Aorta (tissue), 5 donors: ENCODE measurements around the gene QSOX2. TPM values are rescaled to one million over a fixed set of nuclear protein-coding genes. Genes with fewer than 3 reads are reported as not detected.

Experiments used
- ATAC-seq: fragments of 200-7000 bp; cut with Tn5 transposase; one replicate; pipeline ENCODE4 v1.9.1; 2022; ENCODE audit warnings: moderate library complexity; ENCODE audit not compliant: low FRiP score
- DNase-seq, 2 donors: peaks; one replicate each; pipeline ENCODE4 v3.0.0-alpha.2; 2020
- H3K27ac ChIP-seq, 2 donors: one replicate each; pipeline ENCODE4 v1.5.1; 2013; ENCODE audit warnings: low read length in 2 of 2, mild to moderate bottlenecking in 2 of 2, moderate library complexity in 2 of 2, control low read depth in 1 of 2, inconsistent platforms in 1 of 2, low read depth in 1 of 2
- H3K27me3 ChIP-seq, 2 donors: one replicate each; pipeline ENCODE4 v1.6.1; 2013; ENCODE audit warnings: control low read depth in 1 of 2, low read length in 1 of 2, mild to moderate bottlenecking in 1 of 2, moderate library complexity in 1 of 2; ENCODE audit not compliant: insufficient read depth in 2 of 2, control insufficient read depth in 1 of 2
- H3K36me3 ChIP-seq, 2 donors: one replicate each; pipeline ENCODE4 v1.6.1; 2013; ENCODE audit warnings: control low read depth in 1 of 2, low read length in 1 of 2, mild to moderate bottlenecking in 1 of 2; ENCODE audit not compliant: insufficient read depth in 2 of 2, control insufficient read depth in 1 of 2
- H3K4me1 ChIP-seq, 2 donors: one replicate each; pipeline ENCODE4 v1.6.1; 2013; ENCODE audit warnings: low read length in 2 of 2, control low read depth in 1 of 2, mild to moderate bottlenecking in 1 of 2, moderate library complexity in 1 of 2; ENCODE audit not compliant: insufficient read depth in 2 of 2, control insufficient read depth in 1 of 2
- H3K4me3 ChIP-seq, 2 donors: one replicate each; pipeline ENCODE4 v1.5.1; 2013; ENCODE audit warnings: low read length in 2 of 2, control low read depth in 1 of 2, mild to moderate bottlenecking in 1 of 2
- H3K9me3 ChIP-seq: one replicate; pipeline ENCODE4 v1.6.1; 2013; ENCODE audit warnings: mild to moderate bottlenecking, low read length; ENCODE audit not compliant: control insufficient read depth
- WGBS, 2 donors: extraction: QIAGEN DNeasy Blood & Tissue Kit; methylation state at CpG; one replicate each; pipeline ENCODE4 v1.1.7; 2013; 5-methylcytosine and 5-hydroxymethylcytosine counted together
- intact Hi-C, 2 donors: fragments of 100-400 bp; cut with DNase I; formaldehyde crosslinking; loops; one replicate each; pipeline versions ENCODE4 v1.14.2 to v1.15.0; 2022
- polyA plus RNA-seq, 2 donors: library from polyadenylated mRNA; stranded (reverse); fragments of 200-250 nt; gene quantifications; one replicate each; pipeline ENCODE4 v1.2.3, GENCODE V29; 2013
- total RNA-seq, 2 donors: library from RNA; stranded (reverse); fragmentation: NEBNext Ultra II Directional; extraction: Animal tissue kit (Norgen Biotek cat#: 25700); gene quantifications; one replicate each; pipeline ENCODE4 v1.2.1, GENCODE V29; 2021
- donor health status: healthy with polysubstance abuse.
- donor health status: Bipolar disorder and iron deficiency.
- donor health status: DM: no; HTN: no; CAD: no.
- donor health status: DM: no; HTN: no; CAD: no.
- donor health status: DM: yes; HTN: yes; CAD: no.

QSOX2 gene
- total and polyA plus RNA-seq, 4 donors = 1.0 to 7.9 (median 6.3) TPM

DNA sequence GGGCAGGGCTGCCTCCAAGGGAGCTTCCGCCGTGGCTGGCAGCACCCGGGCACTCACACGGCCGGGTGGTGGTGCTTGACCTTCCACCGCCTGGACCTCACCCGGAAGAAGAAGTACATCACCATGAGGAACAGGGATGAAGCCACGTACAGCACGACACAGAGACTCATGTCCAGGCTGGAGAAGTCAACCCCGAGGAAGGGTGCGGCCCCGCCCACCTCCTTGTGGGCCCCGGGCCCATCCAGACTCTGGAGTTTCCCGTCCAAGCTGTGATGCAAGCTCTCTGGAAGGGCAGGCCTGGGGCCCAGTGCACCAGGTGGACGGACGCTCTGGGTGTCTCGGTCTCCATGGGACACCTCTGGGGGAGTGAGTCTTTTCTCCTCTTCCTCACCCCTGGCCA lies 36.9 kb downstream of the QSOX2 start:
- 90 to 92% methylated on average over 17 of the region's 17 CpGs for WGBS, 2 donors
- no peaks in the 10 kb centered on the region for H3K27me3 ChIP-seq
- no peaks in the 10 kb centered on the region for H3K4me1 ChIP-seq
- H3K4me3 ChIP-seq = no peak overlapping the region
- H3K36me3 ChIP-seq = no peaks in the 10 kb centered on the region
- DNase-seq = no peak
- H3K27ac ChIP-seq = no peak overlapping the region
- H3K9me3 ChIP-seq = peaks cover under 1% of the 10 kb centered on the region
- intact Hi-C loops = no loop called here
- no peak for ATAC-seq

DNA sequence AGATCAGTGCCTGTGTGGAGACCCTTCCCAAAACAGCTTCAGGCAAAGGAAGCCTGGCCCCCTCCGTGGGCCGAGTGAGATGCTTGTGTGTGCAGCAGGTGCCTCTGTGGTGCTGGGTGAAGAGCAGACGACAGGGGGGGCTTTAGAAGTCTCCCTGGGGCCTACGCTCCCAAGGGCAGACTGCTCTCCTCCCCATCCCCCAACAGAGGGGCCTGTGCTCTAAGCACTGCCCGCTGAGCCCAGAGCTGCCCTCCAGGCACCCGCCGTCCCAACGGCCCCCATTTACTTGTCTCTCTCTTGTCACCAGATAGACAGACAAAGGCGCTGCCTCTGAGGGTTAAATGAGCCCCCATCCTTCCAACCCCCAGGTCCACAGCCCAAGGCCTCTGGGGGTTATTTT lies 38.0 kb downstream of the QSOX2 start:
- Histone ChIP-seq H3K27me3 (no peaks in the 10 kb centered on the region), H3K4me3 (no peak overlapping the region), H3K9me3 (no peaks in the 10 kb centered on the region), H3K4me1 (no peaks in the 10 kb centered on the region), H3K27ac (no peak overlapping the region), H3K36me3 (no peaks in the 10 kb centered on the region)
- DNase-seq = no peak
- 88 to 94% methylated on average over 9 of the region's 9 CpGs for WGBS, 2 donors
- intact Hi-C loops = no loop called here
- ATAC-seq = no peak

DNA sequence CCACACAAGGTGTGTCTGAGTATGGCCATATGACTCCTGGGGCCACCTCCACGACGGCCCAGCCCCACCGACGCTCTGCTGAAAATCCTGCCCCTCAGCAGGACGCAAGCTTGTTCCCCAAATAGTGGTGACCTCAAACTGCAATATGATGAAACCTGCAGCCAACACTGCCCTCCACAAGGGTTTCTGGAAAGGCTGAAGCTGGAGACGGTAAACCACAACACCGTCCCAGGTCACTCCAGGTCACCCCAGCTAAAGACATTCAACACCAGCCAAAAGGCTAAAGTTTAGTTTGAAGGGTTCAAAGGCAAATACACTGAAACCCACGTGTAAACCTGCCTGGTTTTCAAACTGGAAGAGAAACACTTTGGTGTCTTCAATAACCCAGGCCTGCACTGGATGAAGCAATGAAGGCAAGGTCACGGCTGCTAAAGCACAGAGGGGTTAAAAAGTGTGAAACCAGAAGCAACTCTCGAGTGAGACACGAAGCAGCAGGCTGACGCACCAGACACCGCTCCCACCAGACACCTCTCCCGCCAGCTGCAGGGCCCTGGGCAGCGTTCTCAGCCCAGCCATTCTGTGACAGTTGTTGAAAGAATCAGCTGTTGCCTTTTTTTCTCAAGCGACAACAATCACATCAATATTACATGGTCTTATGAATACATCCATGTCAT lies 38.9 kb downstream of the QSOX2 start:
- WGBS, 2 donors = 87 to 89% methylated on average over 16 of the region's 16 CpGs

DNA sequence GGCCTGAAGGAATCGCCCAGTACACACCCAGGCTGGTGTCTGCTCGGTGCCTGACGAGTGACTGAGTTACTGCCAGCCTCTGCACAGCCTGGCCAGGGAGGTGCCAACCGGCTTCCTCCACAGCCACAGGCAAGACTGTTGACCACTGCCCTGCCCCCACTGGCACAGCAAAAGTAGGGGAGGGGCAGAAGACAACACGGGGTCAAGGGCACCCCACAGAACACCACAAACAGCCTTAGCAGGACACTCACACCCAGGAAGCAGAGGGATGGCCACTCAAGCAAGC lies 40.0 kb downstream of the QSOX2 start:
- Histone ChIP-seq H3K4me1 (no peaks in the 10 kb centered on the region), H3K36me3 (no peaks in the 10 kb centered on the region), H3K9me3 (no peaks in the 10 kb centered on the region), H3K4me3 (no peak overlapping the region), H3K27me3 (no peaks in the 10 kb centered on the region), H3K27ac (no peak overlapping the region)
- ATAC-seq (no peak), DNase-seq (no peak)
- 84 to 85% methylated on average over 5 of the region's 5 CpGs for WGBS, 2 donors
- intact Hi-C loops = no loop called here

More for the DNA sequence above, 38.9 kb downstream of the QSOX2 start:
- Histone ChIP-seq H3K36me3 (no peaks in the 10 kb centered on the region), H3K9me3 (no peaks in the 10 kb centered on the region), H3K27ac (no peak overlapping the region), H3K27me3 (no peaks in the 10 kb centered on the region), H3K4me3 (no peak overlapping the region), H3K4me1 (no peaks in the 10 kb centered on the region)
- DNase-seq = no peak
- ATAC-seq = no peak
- intact Hi-C loops = no loop called here

DNA sequence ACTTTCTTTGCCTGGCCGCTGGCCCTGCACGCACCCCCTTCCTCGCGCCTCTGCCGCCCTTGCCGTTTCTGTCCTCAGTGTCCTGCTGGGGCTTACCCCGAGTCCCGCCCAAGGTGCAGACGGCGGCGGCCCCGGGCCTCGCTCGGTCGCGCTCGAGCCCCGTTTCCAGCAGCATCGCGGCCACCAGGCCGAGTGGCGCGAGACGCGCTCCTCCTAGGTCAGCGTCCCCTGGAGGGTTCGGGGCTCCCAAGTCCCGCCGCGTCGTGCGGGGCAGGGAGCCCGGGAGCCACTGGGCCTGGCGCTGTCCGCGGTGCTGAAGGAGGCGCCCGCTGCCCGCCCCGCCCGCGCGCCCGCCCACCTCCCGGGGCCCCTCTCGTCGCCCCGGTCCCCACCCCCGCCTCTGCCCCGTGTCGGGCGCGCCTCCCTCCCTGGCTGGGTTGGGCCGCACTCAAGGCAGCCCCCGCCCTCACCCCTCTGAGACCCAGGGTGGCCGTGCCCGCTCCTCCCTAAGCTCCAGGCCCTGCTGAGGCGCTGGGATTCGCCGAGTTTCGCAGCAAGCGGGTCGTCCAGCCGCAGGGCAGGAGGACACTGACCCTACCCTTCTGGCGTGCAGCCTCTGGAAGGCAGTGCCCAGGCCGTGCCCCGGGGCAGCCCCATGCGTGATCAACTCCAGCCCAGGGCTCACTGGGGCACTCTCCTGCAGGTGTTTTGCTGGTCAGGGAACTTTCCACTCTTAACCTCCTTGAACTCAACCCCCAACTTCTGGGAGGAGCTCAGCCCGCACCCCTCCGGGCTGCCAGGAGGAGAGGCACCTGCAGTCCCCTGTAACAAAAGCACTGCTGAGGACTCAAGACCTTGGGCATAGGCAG lies 40.5 kb downstream of the QSOX2 start, which contains the start of gene LHX3:
TSS of gene LHX3 (minus strand) at position 291 of the 869 bp plus-strand sequence. CDS start at position 175, 116 bp downstream.
- H3K27ac ChIP-seq = no peak within 1 kb of the TSS
- no peak within 1 kb of the TSS for H3K4me3 ChIP-seq
- intact Hi-C loops = no loop called here
- WGBS, 2 donors = 5 to 6% methylated on average over 40 to 70 of the region's 70 CpGs
- H3K4me1 ChIP-seq = no peaks in the 10 kb centered on the region
- ATAC-seq (peak; percentile 20), DNase-seq (no peak)
- no peaks in the 10 kb centered on the region for H3K27me3 ChIP-seq
- H3K9me3 ChIP-seq = no peaks in the 10 kb centered on the region
- no peaks in the 10 kb centered on the region for H3K36me3 ChIP-seq

DNA sequence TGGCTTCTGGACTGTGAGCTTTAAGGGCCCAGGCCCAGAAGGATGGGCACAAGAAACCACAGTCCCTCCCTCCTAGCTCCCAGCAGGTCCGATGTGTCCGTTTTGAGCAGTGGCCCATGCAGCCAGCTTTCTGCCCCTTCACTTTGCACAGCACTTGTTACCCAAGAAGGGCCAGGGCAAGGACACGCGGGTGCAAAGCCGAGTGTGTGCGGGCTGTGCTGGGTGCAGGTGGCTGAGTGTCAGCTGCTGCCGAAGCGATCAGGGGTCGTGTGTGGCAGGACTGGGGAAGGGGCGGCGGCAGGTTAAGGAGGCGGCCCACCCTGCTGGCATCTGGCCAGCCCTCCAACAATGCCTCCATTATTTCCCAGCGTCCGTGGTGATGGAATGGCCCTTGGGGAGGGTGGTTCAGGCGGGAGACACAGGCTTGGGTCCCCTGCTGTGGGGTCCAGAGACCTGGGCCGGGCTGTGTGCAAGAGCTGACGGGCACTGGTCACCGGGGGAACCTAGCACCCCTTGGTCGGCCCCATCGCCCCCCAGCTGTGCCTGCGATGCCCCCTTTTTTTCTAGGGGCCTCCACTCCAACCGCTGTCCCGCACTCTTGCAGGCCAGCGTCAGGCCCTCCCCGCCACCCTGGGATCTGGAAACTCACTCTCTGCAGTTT lies 41.3 kb downstream of the QSOX2 start:
- intact Hi-C loops = no loop called here
- Histone ChIP-seq H3K4me1 (no peaks in the 10 kb centered on the region), H3K4me3 (no peak overlapping the region), H3K36me3 (no peaks in the 10 kb centered on the region), H3K27me3 (no peaks in the 10 kb centered on the region), H3K9me3 (no peaks in the 10 kb centered on the region), H3K27ac (no peak overlapping the region)
- 42 to 50% methylated on average over 25 of the region's 25 CpGs for WGBS, 2 donors
- ATAC-seq (no peak), DNase-seq (no peak)

DNA sequence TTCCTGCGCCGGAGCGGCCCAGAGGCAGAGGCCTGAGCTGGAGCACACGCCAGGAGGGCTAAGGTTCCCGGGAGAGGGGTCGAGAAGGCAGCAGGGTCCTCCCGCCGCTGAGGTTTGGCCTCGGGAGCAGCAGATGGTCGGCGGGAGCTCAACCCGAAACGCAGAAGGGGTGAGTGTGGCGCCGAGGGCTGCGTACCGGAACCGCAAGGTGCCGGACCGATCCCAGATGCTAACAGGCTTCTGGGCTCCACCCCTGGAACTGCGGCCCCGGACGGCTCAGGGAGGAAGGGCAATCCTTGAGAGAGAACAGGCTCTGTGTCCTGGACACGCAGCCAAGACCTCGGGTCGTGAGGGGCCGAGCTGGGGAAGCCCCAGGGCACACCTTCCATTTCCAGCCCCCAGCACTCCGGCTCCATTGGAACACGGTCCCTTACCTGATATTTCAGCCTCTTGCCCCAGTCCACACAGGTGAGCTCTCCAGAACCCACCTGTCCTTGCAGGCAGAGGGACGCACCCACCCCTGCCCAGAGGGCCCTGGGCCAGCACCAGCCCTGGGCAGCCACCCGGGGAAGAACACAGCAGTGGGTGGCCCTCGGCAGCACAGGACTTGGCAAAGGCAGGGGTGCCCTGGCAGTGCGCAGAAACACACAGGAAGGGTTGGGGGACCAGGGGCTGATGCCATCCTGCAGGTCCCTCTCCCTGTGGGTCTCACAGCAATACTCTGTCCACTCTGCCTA lies 42.0 kb downstream of the QSOX2 start:
- Histone ChIP-seq H3K4me3 (no peak overlapping the region), H3K9me3 (no peaks in the 10 kb centered on the region), H3K36me3 (no peaks in the 10 kb centered on the region), H3K27me3 (no peaks in the 10 kb centered on the region), H3K27ac (no peak overlapping the region), H3K4me1 (no peaks in the 10 kb centered on the region)
- WGBS, 2 donors = 14 to 19% methylated on average over 25 to 33 of the region's 33 CpGs
- no peak for ATAC-seq
- no peak for DNase-seq
- intact Hi-C loops = no loop called here

DNA sequence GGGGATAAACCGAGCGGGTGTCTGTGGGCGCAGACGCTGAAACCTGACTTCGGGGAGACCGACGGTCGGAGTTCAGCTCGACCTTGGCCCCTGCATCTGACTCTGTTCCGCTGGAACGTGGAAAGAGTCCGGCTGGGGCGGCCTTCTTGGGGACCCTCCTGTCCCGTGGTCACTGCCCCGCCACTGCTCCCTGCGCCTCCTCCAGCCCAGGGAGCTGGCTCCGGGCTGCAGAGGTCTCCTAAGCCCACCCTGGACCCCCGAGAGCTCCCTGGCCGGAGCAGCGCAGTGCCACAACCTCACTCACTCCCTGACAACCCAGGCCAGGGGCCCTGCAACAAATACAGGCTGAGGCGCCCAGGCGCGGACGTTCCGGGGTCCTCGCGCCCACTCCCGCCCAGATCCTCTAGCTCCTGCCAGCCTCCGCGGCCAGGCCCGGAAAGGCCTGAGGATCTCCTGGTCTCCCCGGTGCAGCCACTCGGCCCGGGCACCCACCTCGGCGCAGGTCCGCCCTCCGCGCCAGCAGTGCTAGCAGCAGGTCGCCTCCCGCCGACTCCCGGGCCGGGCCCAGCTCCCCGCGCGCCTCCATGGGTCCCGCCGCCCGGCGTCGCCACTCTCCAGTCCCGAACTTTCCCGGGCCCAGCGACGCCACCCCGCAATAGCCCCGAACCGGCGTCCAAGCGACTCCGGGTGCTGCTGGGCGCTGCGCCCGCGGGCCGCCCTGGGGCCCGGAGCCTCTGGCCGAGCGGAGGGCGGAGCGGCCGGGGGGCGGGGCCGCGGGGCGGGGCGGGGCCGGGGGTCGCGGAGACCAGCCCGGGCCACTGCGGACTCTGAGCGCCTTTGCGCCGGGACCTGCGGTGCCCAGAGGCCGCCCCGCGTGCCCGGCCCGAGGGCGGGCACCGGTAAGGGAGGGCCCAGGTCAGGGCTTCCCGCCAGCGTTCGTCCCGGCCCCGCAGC lies 42.9 kb downstream of the QSOX2 start:
- DNase-seq = no peak
- Histone ChIP-seq H3K27me3 (no peaks in the 10 kb centered on the region), H3K27ac (no peak overlapping the region), H3K4me3 (no peak overlapping the region), H3K4me1 (no peaks in the 10 kb centered on the region), H3K9me3 (no peaks in the 10 kb centered on the region), H3K36me3 (no peaks in the 10 kb centered on the region)
- intact Hi-C loops = no loop called here
- 8% methylated on average over 74 to 99 of the region's 99 CpGs for WGBS, 2 donors
- ATAC-seq = no peak
